Measurements from ENCODE around the gene UBASH3A.

UBASH3A gene

GRCh38 chr21:42418886-42419285, 15.2 kb downstream of the UBASH3A start:
- no peak for TF ChIP-seq FOXM1 (IDR thresholded peaks at IDR 0.05; ENCODE audit: borderline replicate concordance, low read depth)
- no peak for TF ChIP-seq RAD21 (IDR thresholded peaks at IDR 0.05; ENCODE audit: low read depth)
- TF ChIP-seq ZBTB7A (IDR thresholded peaks at IDR 0.05; ENCODE audit: low read depth), result no peak
- no peak for TF ChIP-seq CEBPB (IDR thresholded peaks at IDR 0.05)
- no peak for TF ChIP-seq TAF1 (IDR thresholded peaks at IDR 0.05; ENCODE audit: low read depth)
- no peak for TF ChIP-seq EGR1 (IDR thresholded peaks at IDR 0.05)
- no peak for TF ChIP-seq REST (IDR thresholded peaks at IDR 0.05; ENCODE audit: low read depth)
- no peak for TF ChIP-seq TCF12 (IDR thresholded peaks at IDR 0.05; ENCODE audit: low read depth)
- no peak for TF ChIP-seq MAX (IDR thresholded peaks at IDR 0.05)
- TF ChIP-seq YY1 (IDR thresholded peaks at IDR 0.05; ENCODE audit: low read depth), result no peak
- no peak for TF ChIP-seq TEAD4 (IDR thresholded peaks at IDR 0.05)
- TF ChIP-seq CREB1 (IDR thresholded peaks at IDR 0.05; ENCODE audit: low read depth), result no peak
- no peak for TF ChIP-seq USF1 (IDR thresholded peaks at IDR 0.05)
- no peak for TF ChIP-seq EP300 (IDR thresholded peaks at IDR 0.05; ENCODE audit: borderline replicate concordance)
- TF ChIP-seq NFIC (IDR thresholded peaks at IDR 0.05), result no peak

- no peak for TF ChIP-seq ZBTB7A (IDR thresholded peaks at IDR 0.05; ENCODE audit: low read depth)
- TF ChIP-seq RAD21 (IDR thresholded peaks at IDR 0.05; ENCODE audit: low read depth), result no peak
- no peak for TF ChIP-seq EGR1 (IDR thresholded peaks at IDR 0.05)
- TF ChIP-seq EP300 (IDR thresholded peaks at IDR 0.05; ENCODE audit: borderline replicate concordance), result no peak
Measured at GRCh38 chr21:42419845-42420244, 16.1 kb downstream of the UBASH3A start.

GRCh38 chr21:42421018-42421793, 17.5 kb downstream of the UBASH3A start:
- TF ChIP-seq CREB1 (IDR thresholded peaks at IDR 0.05; ENCODE audit: low read depth) (no peak), TAF1 (IDR thresholded peaks at IDR 0.05; ENCODE audit: low read depth) (no peak), MAX (IDR thresholded peaks at IDR 0.05) (no peak), YY1 (IDR thresholded peaks at IDR 0.05; ENCODE audit: low read depth) (no peak), EGR1 (IDR thresholded peaks at IDR 0.05) (no peak), TEAD4 (IDR thresholded peaks at IDR 0.05) (no peak), ZBTB7A (IDR thresholded peaks at IDR 0.05; ENCODE audit: low read depth) (no peak), EP300 (IDR thresholded peaks at IDR 0.05; ENCODE audit: borderline replicate concordance) (no peak), REST (IDR thresholded peaks at IDR 0.05; ENCODE audit: low read depth) (no peak), CEBPB (IDR thresholded peaks at IDR 0.05) (no peak), RAD21 (IDR thresholded peaks at IDR 0.05; ENCODE audit: low read depth) (no peak), FOXM1 (IDR thresholded peaks at IDR 0.05; ENCODE audit: borderline replicate concordance, low read depth) (no peak), NFIC (IDR thresholded peaks at IDR 0.05) (no peak), USF1 (IDR thresholded peaks at IDR 0.05) (no peak), TCF12 (IDR thresholded peaks at IDR 0.05; ENCODE audit: low read depth) (no peak)

- TF ChIP-seq TAF1 (IDR thresholded peaks at IDR 0.05; ENCODE audit: low read depth) (no peak), TCF12 (IDR thresholded peaks at IDR 0.05; ENCODE audit: low read depth) (no peak), EP300 (IDR thresholded peaks at IDR 0.05; ENCODE audit: borderline replicate concordance) (no peak), ZBTB7A (IDR thresholded peaks at IDR 0.05; ENCODE audit: low read depth) (no peak)
Measured at GRCh38 chr21:42423197-42423675, 19.5 kb downstream of the UBASH3A start.

GRCh38 chr21:42423685-42424084, 20.0 kb downstream of the UBASH3A start:
- TF ChIP-seq EP300 (IDR thresholded peaks at IDR 0.05; ENCODE audit: borderline replicate concordance) (no peak), CREB1 (IDR thresholded peaks at IDR 0.05; ENCODE audit: low read depth) (no peak), YY1 (IDR thresholded peaks at IDR 0.05; ENCODE audit: low read depth) (no peak), TAF1 (IDR thresholded peaks at IDR 0.05; ENCODE audit: low read depth) (no peak), EGR1 (IDR thresholded peaks at IDR 0.05) (no peak), CEBPB (IDR thresholded peaks at IDR 0.05) (no peak), MAX (IDR thresholded peaks at IDR 0.05) (no peak), TCF12 (IDR thresholded peaks at IDR 0.05; ENCODE audit: low read depth) (no peak), RAD21 (IDR thresholded peaks at IDR 0.05; ENCODE audit: low read depth) (no peak), USF1 (IDR thresholded peaks at IDR 0.05) (no peak), NFIC (IDR thresholded peaks at IDR 0.05) (no peak), FOXM1 (IDR thresholded peaks at IDR 0.05; ENCODE audit: borderline replicate concordance, low read depth) (no peak), REST (IDR thresholded peaks at IDR 0.05; ENCODE audit: low read depth) (no peak), TEAD4 (IDR thresholded peaks at IDR 0.05) (no peak), ZBTB7A (IDR thresholded peaks at IDR 0.05; ENCODE audit: low read depth) (no peak)
